Epidermal melanocyte (primary cell): ENCODE measurements around the gene SLCO4A1.
"Not testable (repeated sequence)": the region's sequence is repeated elsewhere in the genome, so short reads cannot be mapped to it uniquely, and the experiment has no call there.

Experiments used
- DNase-seq: peaks from one replicate; pipeline ENCODE4 v3.0.0; 2011; ENCODE audit warnings: low spot score; ENCODE audit not compliant: insufficient read length

The SLCO4A1 gene

DNA sequence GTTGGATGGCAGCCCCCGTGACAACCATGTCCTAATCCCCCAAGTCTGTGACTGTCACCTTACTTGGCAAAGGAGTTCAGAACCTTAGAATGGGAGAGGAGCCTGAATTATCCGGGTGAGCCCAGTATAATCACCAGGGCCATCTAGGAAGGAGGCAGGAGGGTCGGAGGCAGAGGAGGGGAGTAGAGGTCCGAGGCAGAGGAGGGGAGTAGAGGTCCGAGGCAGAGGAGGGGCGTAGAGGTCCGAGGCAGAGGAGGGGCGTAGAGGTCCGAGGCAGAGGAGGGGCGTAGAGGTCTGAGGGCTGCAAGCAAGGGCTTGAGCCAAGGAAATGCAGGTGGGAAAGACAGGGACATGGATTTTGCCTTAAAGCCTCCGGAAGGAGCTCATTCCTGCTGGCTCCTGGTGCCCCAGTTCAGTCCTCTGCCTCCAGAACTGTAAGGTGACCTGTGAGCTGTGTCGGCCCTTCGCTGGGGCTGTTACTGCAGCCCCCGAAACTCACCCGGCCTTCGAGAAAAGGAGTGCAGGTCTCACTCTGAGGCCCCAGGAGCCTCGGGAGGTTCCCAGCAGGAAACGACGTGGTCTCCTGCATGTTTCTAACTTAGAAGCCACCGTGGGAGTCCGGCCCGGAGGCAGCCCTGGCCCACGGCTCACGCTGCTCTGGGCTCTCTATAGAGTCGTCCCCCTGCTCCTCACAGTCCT is 20.0 kb upstream of the SLCO4A1 start:
- DNase-seq, result no peak

DNA sequence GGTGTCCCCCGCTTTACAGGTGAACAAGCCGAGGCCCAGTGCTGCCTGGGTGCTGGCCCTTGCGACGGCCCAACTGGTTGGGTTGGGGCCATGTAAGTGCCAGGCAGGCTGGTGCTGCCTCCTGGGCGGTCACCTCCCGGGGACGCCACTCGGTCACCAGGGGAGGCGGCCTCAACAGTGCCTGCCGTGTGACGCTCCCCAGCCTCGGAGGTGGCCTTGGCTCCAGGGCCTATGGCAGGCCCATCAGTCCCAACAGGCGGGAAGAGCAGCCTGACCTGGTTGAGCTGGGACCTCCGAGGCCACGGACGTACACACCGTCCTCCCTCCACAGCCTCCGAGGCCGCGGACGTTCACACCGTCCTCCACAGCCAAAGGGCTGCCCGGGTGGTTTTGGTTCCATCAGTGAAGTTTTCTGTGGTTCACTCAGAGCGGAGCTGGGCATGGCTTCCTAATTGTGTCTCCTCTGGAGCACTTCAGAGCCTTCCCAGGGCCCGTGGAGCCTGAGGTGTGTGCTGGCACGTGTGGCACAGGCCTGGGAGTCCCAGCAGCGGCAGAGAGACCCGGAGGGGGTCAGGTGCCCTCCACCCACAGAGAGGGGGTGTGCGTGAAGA is 19.3 kb upstream of the SLCO4A1 start:
- DNase-seq, result no peak

DNA sequence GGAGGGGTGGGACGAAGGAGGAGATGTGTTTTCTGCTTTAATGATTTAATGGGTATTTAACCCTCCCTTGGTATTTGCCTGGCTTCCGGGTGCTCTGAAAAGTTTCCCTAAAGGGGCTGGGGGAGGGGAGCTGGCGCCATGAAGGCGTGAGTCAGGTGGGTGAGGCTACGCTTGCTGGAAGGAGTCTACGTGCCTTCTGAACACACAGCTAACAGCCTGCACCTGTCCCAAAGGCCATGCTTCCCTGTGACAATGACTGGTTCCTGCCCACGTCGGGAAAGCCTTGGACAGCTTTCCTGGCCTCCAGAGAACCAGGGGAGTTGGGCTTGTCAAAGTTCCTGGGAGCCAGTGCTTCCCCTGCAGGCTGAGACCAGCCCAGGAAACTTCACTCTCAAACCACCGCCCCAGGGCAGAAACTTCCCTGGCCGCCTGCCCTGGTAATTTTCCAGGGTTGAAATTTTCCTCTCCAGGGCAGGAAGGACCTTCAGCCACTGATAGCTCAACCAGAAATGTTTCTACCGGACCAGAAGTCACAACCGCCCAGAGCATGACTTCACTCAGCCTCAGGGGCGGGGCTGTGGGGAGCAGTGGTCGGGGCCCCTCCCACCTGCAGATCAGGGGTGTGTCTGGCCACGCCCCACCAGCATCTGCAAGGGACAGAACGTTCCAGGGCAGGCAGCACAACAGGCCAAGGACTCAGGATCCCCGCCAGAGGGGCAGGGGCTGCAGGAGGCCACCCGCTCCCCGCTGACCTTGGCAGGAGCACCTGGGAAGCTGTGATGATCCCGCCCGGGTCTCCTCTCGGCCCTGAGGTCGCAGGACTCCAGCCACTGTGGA is 18.6 kb upstream of the SLCO4A1 start:
- DNase-seq, result peak; percentile 97

DNA sequence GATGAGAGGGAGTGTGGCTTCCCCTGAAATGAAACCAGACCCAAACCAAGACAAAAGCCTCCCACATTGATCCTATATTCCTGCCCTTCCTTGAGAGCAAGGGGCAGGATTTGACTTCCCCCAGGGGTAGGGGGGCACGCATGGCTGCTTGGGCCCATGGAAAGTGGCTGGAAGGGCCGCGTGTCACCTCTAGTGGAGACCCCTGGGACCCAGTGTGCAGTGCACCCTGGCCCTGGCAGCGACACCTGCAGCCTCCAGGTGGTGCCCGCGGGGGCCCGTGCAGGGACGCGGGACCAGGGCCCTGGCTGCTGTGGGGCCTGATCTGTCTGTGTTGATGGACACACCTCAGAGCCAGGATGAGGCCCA is 18.0 kb upstream of the SLCO4A1 start:
- no peak for DNase-seq

DNA sequence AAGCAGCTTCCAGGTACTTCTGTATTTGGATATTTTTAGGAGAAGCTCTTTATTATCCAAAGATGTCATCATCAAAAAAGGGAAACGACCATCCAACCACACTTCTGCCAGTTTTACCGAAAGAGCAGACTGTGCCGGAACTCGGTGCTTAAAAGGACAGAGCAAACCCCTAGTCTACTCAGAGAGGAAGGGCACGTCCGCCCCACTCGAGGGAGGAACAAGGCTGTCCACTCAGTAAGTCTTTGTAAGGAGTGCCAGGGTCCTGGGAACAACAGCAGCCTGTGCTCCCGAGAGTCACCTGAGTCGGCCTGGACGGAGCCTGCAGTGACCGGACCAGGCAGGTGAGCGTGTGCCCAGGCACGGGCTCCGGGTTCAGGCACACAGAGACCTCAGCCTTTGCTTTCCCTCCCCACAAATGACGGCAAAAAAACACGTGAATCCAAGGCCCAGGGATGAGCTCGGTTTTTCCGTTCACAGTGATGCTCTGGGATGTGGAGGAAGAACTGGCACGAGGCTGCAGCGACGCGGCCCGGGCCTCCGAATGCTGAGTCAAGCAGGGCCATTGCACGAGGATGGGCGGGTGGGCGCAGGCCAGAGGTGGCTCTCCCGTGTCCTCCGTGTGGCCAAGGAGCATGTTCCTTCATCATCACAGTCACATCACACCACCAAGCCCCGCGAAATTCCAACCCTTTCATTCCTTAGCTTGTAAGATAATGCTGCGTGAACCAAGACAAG is 17.4 kb upstream of the SLCO4A1 start:
- no peak for DNase-seq

DNA sequence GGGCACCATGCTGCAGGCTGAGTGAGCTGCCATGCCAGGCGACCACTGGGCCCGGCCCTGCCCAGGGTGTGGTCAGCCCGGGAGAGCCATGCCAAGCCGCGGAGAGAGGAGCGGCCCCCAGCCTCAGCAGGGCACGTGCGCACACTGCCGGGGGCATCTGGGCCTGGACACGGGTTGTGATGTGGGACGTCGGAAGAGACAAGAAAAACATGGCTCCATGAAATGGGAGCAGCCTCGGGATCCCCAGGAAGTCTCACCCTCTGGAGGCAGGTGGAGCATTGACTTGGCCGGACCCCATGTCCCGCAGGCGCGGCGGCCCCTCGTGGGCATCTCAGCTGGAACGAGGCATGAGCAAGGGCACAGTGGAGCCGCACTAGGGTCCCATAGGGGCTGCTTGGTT is 16.8 kb upstream of the SLCO4A1 start:
- DNase-seq, result no peak

DNA sequence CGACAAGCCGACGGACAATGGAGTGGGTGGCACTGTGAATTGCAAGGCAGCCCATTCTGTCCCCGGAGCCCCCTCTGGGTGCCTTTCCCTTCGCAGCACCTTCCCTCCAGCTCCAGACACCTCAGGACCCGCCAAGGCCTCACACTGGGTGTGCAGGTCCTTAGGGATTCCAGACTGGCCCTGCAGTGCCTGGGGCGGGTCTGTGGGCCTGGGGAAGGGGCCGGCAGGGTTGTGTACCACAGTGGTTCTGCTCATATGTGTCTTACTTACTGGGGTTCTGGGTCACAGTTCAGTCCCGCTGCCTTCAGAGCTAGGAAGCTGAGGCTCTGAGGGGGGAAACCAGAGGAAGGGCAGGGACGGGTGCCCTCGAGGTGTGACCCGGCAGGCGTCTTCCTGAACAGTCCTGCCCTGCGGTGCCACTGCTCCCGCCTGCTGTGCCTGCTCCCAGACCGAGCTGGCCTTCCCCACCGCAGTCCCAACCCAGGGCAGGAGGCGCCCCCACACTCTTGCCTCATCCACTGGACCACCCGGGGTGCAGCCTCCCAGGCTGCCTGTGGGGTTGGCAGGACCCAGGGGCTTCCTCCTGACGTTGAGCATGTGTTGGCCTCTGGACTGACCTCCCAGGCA is 16.3 kb upstream of the SLCO4A1 start:
- no peak for DNase-seq

DNA sequence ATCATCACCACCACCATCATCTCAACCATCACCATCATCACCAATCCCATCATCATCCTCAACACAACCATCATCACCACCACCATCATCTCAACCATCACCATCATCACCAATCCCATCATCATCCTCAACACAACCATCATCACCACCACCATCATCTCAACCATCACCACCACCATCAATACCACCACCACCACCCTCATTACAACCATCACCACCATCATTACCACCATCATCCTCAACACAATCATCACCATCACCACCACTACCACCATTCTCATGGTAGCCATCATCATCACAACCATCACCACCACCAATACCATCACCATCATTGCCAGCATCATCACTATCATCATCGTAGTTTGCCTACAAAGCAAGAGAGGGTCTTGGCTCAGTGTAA is 14.9 kb upstream of the SLCO4A1 start:
- not testable (repeated sequence) for DNase-seq

DNA sequence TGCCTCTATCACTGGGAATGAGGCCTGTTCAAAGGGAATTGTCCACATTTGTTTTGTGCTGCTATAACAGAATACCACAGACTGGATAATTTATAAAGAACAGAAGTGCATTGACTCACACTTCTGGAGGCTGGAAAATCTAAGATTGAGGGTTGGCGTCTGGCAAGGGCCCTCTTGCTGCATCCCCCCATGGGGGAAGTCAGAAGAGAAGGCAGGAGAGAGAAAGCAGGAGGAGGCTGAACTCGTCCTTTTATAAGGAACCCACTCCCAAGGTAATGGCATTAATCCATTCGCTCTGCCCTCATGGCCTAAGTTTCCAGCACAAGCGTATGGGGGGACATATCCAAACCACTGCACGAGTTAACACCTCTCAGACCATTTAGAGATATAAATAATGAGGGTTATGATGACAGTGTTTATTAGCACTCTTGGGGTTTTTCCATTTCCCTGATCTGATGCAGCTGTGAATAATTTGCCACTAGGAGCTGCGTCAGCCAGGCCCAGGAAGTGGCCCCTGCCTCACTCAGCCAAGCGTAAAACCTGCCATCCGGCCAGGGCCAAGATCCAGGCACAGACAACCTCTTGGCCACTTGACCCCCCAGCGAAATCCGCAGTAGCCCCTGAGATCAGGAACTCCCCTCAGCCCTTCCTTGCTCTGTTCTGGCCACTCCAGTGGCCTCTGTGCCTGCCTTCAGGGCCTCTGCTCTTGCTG is 14.2 kb upstream of the SLCO4A1 start:
- DNase-seq, result no peak

DNA sequence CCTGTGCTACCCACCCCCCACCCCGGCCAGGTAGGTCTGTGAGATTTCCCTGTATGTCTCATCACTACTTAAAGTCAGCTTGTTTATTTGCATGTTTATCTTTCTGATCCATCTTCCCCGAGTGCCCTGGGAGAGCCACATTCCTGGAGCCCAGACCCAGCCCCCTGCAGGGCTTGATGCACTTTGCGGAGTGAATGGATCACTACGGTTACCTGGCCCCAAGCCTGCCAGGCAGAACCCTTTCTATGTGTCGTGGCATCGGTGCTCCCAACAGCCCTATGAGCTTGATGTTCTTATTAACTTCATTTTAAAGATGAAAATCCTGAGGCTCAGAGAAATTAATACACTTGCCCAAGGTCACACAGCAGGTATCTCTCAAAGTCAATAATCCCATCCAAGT is 13.6 kb upstream of the SLCO4A1 start:
- DNase-seq, result no peak

DNA sequence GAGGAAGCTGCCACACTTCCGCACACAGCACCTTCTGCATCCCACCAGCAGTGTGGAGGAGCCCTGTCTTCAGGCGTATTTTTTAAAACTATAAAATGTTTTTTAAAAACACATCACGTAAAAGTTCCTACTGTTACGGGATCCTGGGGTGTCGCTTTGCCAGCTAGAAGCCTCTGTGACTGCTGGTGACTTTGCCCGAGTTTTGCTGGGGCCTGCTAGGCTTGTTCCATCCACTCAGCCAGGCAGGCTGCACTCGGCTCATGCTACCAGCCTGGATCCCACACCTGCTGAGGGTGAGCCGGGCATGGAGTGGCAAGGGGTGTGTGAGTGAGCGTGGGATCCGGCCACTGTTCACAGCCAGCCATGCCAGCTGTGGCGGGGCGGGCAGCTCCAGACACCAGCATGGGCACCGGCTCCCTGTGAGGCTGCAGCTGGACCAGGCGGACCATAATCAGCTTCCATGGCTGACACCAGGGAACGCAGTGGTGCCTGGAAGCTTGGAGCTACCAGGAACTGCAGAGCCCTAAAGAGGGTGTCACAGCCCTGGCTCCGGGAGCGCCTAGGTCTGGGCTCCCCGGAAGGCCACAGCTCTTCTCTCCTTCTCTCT is 12.3 kb upstream of the SLCO4A1 start:
- no peak for DNase-seq

DNA sequence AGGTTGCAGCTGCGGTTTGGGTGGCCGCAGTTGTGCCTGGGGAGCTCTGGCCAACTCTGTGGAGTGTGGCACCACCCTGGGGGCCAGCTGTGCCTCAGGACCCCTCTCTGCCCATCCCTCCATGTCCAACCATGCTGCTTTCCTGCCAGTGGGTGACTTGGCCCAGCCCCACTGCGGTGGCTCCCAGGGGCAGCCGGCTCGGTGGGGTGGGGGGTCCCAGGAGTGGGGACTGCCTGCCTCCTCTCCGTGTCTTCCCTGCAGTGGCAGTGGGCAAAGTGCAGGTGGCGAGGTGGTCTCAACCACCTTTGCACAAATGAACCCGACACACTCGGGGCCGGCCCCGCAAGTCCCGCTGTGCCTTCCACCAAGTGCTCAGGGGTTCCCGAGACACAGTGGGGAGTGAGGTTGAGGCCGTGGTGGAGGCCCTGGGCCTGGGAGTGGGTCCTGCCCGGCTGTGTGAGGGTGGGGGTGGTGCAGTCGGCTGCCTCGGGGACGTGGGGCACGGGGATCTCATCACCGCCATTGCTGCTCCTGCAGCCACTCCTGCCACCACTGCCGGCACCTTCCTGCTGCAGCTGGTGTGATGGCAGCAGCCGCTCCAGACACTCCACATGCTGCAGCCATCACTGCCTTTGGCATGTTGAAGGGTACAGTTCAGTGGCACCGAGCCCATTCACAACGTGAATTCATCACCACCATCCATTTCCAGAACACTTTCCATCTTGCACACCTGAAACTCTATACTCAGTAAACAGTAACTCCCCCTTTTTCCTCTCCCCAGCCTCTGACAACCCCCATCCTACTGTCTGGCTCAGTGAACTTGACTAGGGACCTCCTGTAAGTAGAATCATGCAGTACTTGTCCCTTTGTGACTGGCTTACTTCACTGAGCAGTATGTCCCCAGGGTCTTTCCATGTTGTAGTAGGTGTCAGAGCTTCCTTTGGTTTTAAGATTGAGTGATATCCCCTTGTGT is 10.7 kb upstream of the SLCO4A1 start:
- no peak for DNase-seq

DNA sequence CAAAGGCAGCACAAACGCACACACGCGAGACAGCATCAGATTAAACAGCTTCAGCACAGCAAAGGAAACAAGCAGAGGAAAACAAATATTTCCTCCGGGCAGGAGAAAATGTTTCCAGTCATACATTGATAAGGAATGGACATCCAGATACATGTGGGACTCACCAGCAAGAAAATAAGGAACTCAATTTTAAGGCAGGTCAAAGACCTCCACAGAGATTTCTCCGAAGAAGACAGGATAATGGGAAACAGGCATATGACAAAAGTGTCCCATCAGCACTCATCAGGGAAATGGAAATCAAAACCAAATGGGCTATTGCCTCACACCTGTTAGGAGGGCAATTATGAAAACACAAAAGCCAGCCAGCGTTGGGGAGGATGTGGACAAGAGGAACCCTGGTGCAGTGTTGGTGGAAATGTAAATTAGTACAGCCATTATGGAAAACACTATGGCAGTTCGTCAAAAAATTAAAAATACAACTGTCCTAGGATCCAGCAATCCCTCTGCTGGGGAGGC is 9.7 kb upstream of the SLCO4A1 start:
- no peak for DNase-seq

DNA sequence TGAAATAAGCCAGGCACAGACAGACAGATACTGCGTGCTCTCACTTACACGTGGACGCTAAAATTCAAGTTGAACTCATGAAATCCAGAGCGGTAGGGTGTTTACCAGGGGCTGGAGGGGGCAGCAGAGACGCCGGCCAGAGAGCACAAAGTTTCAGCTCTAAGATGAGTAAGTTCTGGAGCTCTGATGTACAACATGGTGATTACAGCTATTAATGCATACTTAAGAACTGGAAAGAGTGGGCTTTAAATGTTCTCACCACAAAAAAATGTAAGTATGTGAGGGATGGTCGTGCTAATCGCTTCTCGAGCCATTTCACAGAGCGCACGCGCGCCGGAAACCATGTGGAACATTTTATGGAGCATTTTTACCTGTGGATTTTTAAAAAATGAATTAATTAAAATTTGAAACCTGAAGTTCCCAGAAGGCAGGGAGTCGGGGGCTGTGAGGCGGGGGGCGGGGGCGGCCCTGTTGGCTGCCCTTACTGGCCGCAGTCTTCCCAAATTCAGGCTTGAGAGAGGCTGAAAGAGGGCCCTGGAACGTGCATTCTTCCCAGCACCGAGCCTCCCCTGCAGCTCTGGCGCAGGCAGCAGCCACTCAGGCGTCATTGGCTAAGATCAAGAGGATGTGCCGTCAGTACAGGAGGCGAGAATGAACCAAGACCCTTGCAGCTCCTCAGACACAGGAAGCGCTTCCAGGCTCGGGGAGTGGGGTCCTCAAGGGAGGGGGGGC is 8.5 kb upstream of the SLCO4A1 start:
- DNase-seq, result no peak

DNA sequence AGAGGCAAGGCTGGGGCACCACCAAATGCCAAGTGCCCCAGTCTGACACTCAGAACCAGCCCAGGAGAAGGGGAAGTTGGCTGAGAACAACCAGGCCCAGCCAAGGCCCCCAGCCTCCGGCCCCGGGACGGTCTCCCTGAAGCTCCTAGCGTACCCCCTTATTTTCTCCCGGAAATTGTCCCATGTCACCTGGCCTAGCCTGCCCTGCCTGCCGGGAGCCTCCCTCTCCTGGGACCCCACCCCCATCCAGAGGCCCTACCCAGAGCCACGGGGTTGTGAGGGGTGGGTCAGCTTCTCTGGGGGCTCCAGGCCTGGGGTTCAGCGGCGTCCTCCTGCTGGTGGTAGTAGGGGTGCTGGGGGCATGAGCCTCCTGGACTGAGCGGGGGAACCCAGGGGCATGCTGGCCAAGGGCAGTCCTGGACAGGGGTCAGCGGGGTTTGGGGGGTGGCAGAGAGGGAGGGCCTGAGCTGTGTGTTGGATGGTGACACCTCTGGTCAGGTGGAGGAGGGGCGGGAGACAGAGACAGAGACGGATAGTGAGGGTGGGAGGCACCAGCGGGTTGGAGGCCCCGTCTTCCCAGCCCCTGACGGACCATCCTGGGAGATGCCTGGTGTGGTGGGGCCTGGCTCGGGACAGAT is 7.9 kb upstream of the SLCO4A1 start:
- DNase-seq, result no peak

DNA sequence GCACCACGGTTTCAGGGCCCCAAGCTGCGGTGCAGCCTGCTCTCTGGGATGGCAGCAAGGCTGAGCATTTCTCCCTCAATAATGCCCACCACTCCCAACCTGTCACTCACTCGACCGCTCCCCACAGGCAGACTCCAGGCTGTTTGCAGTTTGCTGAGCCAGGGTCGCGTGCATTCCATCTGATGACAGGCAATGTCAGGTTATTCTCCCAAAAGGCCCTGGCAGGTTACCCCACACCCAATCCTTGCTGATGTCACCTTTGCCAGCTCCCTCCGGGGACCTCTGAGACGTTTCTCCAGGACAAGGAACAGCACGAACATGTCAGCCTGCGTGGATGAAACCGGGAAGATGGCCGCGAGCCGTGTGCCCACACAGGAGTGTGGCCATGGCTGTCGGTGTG is 7.1 kb upstream of the SLCO4A1 start:
- DNase-seq, result no peak

DNA sequence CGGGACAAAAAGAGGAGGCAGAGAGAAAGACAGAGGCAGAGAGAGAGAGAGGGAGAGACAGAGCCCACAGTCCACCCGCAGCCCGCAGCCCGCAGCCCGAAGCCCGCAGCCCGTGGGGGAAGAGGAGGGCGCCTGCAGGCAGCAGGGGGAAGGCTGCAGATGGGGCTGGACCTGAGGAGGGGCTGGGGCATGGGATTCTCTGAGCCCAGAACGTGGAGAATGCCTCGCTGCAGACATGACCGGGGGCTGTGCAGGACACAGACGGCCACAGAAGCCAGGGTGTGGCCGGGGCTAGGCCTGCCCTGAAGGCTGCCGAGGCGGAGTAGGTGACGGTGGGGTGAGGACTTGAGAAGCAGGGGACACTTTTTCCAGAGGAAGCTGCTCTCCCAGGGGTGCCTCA is 6.5 kb upstream of the SLCO4A1 start:
- DNase-seq, result no peak

DNA sequence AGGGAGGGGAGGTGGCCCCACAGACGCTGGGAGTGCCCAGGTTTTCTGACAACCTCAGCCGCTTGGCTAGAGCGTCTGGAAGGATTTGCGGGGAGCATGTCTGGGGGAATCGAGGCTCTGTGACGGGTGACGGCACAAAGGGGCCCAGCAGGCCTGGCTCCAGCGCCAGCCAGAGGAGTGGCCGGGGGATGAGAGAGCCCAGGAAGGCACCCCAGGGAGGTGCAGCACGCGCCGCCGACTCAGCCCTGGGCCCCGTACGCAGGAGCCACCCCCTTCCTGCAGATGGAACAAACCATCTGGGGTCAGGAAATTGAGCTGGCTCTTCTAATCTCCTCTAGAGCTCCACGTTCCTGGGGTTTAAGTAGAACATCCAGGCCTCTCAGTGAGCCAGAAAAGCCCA is 5.9 kb upstream of the SLCO4A1 start:
- no peak for DNase-seq
